GM15510 (cell line): ENCODE measurements around the gene COPA.

ENCODE experiments used
- POLR2A ChIP-seq: IDR thresholded peaks from 3 replicates; pipeline ENCODE4 v1.6.1; 2011; ENCODE audit warnings: borderline replicate concordance; ENCODE audit not compliant: insufficient read length; ENCODE audit errors: extremely low read depth

The COPA gene

GRCh38 chr1:160308451-160309184 lies 34.4 kb downstream of the COPA start:
- TF ChIP-seq POLR2A, result no peak

- TF ChIP-seq POLR2A, result no peak
Measured at GRCh38 chr1:160307118-160307791, 35.8 kb downstream of the COPA start.

- TF ChIP-seq POLR2A, result no peak
Measured at GRCh38 chr1:160300173-160300572, 42.9 kb downstream of the COPA start.

- no peak for TF ChIP-seq POLR2A
Measured at GRCh38 chr1:160296036-160296435, 47.0 kb downstream of the COPA start.

GRCh38 chr1:160293020-160293968 lies 49.8 kb downstream of the COPA start:
- TF ChIP-seq POLR2A, result no peak

GRCh38 chr1:160291248-160292220 lies 51.5 kb downstream of the COPA start:
- TF ChIP-seq POLR2A, result no peak

GRCh38 chr1:160285506-160285905 lies 57.5 kb downstream of the COPA start:
- TF ChIP-seq POLR2A, result no peak

GRCh38 chr1:160284782-160285344 lies 58.2 kb downstream of the COPA start, which contains the start of gene PEX19:
Gene PEX19, minus strand, starts transcription at chr1:160285133. Its CDS starts 9 bp downstream, at chr1:160285124.
- peak; percentile 80 for TF ChIP-seq POLR2A

GRCh38 chr1:160284220-160284781 lies 58.7 kb downstream of the COPA start:
- TF ChIP-seq POLR2A, result no peak

GRCh38 chr1:160282807-160283206 lies 60.2 kb downstream of the COPA start:
- TF ChIP-seq POLR2A, result no peak

- no peak for TF ChIP-seq POLR2A
Measured at GRCh38 chr1:160277987-160278386, 65.1 kb downstream of the COPA start.

- TF ChIP-seq POLR2A, result no peak
Measured at GRCh38 chr1:160277330-160277729, 65.7 kb downstream of the COPA start.

GRCh38 chr1:160271025-160271424 lies 72.0 kb downstream of the COPA start:
- no peak for TF ChIP-seq POLR2A
